ENCODE data around the gene SND1.

Gene SND1

DNA sequence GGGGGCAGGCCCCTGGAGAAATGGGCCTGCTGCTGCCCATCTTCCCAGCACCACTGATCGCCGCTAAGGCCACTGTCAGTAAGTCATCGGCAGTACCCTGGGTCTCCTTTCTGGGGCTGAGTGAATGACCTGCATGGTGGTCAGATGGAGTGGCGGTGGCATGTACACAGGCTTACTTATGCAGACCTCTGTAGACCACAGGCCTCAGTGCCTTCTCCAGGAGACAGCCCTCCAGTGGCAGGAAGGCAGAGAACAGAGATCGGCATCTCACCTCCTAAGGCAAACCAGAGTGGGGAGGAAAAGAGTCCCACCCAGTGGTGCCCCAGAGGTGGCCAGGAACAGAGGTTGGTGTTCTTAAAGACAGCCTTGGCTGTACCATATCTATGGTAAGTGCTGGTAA lies 402.0 kb downstream of the SND1 start:
- TF ChIP-seq, protein P1, sequence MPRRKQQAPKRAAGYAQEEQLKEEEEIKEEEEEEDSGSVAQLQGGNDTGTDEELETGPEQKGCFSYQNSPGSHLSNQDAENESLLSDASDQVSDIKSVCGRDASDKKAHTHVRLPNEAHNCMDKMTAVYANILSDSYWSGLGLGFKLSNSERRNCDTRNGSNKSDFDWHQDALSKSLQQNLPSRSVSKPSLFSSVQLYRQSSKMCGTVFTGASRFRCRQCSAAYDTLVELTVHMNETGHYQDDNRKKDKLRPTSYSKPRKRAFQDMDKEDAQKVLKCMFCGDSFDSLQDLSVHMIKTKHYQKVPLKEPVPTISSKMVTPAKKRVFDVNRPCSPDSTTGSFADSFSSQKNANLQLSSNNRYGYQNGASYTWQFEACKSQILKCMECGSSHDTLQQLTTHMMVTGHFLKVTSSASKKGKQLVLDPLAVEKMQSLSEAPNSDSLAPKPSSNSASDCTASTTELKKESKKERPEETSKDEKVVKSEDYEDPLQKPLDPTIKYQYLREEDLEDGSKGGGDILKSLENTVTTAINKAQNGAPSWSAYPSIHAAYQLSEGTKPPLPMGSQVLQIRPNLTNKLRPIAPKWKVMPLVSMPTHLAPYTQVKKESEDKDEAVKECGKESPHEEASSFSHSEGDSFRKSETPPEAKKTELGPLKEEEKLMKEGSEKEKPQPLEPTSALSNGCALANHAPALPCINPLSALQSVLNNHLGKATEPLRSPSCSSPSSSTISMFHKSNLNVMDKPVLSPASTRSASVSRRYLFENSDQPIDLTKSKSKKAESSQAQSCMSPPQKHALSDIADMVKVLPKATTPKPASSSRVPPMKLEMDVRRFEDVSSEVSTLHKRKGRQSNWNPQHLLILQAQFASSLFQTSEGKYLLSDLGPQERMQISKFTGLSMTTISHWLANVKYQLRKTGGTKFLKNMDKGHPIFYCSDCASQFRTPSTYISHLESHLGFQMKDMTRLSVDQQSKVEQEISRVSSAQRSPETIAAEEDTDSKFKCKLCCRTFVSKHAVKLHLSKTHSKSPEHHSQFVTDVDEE (CRISPR knock-in tag; IDR thresholded peaks at IDR 0.05), result no peak
- TF ChIP-seq ISL1 (CRISPR knock-in tag; IDR thresholded peaks at IDR 0.05), result no peak
- TF ChIP-seq SNAI2 (CRISPR knock-in tag; IDR thresholded peaks at IDR 0.05), result no peak
- TF ChIP-seq TOX (CRISPR knock-in tag; IDR thresholded peaks at IDR 0.05; ENCODE audit: borderline replicate concordance), result no peak
- no peak for TF ChIP-seq ESRRG (CRISPR knock-in tag; IDR thresholded peaks at IDR 0.05)
- no peak for TF ChIP-seq ZC3H10 (CRISPR knock-in tag; IDR thresholded peaks at IDR 0.05)
- no peak for TF ChIP-seq TCF4 (CRISPR knock-in tag; IDR thresholded peaks at IDR 0.05; ENCODE audit: borderline replicate concordance)
- TF ChIP-seq, protein P2, sequence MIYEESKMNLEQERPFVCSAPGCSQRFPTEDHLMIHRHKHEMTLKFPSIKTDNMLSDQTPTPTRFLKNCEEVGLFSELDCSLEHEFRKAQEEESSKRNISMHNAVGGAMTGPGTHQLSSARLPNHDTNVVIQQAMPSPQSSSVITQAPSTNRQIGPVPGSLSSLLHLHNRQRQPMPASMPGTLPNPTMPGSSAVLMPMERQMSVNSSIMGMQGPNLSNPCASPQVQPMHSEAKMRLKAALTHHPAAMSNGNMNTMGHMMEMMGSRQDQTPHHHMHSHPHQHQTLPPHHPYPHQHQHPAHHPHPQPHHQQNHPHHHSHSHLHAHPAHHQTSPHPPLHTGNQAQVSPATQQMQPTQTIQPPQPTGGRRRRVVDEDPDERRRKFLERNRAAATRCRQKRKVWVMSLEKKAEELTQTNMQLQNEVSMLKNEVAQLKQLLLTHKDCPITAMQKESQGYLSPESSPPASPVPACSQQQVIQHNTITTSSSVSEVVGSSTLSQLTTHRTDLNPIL (CRISPR knock-in tag; IDR thresholded peaks at IDR 0.05; ENCODE audit: low read depth), result no peak
- TF ChIP-seq ZFP30 (CRISPR knock-in tag; IDR thresholded peaks at IDR 0.05), result no peak
- TF ChIP-seq ZNF8 (CRISPR knock-in tag; IDR thresholded peaks at IDR 0.05), result no peak
- no peak for TF ChIP-seq GLIS3 (CRISPR knock-in tag; IDR thresholded peaks at IDR 0.05)
- no peak for TF ChIP-seq ZNF70 (CRISPR knock-in tag; IDR thresholded peaks at IDR 0.05)
- TF ChIP-seq RARB (CRISPR knock-in tag; IDR thresholded peaks at IDR 0.05), result no peak
- TF ChIP-seq, protein P3, sequence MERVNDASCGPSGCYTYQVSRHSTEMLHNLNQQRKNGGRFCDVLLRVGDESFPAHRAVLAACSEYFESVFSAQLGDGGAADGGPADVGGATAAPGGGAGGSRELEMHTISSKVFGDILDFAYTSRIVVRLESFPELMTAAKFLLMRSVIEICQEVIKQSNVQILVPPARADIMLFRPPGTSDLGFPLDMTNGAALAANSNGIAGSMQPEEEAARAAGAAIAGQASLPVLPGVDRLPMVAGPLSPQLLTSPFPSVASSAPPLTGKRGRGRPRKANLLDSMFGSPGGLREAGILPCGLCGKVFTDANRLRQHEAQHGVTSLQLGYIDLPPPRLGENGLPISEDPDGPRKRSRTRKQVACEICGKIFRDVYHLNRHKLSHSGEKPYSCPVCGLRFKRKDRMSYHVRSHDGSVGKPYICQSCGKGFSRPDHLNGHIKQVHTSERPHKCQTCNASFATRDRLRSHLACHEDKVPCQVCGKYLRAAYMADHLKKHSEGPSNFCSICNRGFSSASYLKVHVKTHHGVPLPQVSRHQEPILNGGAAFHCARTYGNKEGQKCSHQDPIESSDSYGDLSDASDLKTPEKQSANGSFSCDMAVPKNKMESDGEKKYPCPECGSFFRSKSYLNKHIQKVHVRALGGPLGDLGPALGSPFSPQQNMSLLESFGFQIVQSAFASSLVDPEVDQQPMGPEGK (CRISPR knock-in tag; IDR thresholded peaks at IDR 0.05; ENCODE audit: borderline replicate concordance), result no peak
- TF ChIP-seq, protein P4, sequence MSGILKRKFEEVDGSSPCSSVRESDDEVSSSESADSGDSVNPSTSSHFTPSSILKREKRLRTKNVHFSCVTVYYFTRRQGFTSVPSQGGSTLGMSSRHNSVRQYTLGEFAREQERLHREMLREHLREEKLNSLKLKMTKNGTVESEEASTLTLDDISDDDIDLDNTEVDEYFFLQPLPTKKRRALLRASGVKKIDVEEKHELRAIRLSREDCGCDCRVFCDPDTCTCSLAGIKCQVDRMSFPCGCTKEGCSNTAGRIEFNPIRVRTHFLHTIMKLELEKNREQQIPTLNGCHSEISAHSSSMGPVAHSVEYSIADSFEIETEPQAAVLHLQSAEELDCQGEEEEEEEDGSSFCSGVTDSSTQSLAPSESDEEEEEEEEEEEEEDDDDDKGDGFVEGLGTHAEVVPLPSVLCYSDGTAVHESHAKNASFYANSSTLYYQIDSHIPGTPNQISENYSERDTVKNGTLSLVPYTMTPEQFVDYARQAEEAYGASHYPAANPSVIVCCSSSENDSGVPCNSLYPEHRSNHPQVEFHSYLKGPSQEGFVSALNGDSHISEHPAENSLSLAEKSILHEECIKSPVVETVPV (CRISPR knock-in tag; IDR thresholded peaks at IDR 0.05), result no peak
- no peak for ATAC-seq

DNA sequence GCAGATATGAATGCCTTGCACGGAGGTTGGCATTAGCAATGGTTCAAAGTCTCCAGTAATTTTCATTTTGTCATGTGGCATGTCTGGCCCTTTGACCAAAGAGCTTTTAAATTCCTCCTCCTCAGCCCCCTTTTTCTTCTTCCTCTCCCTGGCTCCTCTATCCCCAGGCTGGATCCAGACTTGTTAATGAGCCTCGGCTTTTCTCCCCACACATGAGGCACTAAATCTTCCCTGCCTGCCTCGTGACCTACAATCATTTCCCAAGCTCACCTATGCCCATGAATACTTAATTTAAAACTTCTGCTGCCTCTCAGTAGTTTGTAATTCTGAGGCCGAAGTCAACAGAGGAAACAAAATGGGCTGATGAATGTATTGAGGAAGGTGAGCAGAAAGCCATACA lies 402.5 kb downstream of the SND1 start:
- TF ChIP-seq BACH2 (CRISPR knock-in tag; IDR thresholded peaks at IDR 0.05; ENCODE audit: borderline replicate concordance), result no peak
- no peak for TF ChIP-seq OSR1 (CRISPR knock-in tag; IDR thresholded peaks at IDR 0.05)
- TF ChIP-seq, protein P1 (CRISPR knock-in tag; IDR thresholded peaks at IDR 0.05), result no peak
- TF ChIP-seq, protein P3 (CRISPR knock-in tag; IDR thresholded peaks at IDR 0.05; ENCODE audit: borderline replicate concordance), result no peak
- TF ChIP-seq ZNF565 (CRISPR knock-in tag; conservative IDR thresholded peaks at IDR 0.05; ENCODE audit: low read depth), result no peak
- TF ChIP-seq PPARA (CRISPR knock-in tag; IDR thresholded peaks at IDR 0.05; ENCODE audit: borderline replicate concordance), result no peak
- TF ChIP-seq, protein P4 (CRISPR knock-in tag; IDR thresholded peaks at IDR 0.05), result no peak
- TF ChIP-seq, protein P2 (CRISPR knock-in tag; IDR thresholded peaks at IDR 0.05; ENCODE audit: low read depth), result no peak
- TF ChIP-seq ZNF70 (CRISPR knock-in tag; IDR thresholded peaks at IDR 0.05), result no peak
- TF ChIP-seq, protein P5, sequence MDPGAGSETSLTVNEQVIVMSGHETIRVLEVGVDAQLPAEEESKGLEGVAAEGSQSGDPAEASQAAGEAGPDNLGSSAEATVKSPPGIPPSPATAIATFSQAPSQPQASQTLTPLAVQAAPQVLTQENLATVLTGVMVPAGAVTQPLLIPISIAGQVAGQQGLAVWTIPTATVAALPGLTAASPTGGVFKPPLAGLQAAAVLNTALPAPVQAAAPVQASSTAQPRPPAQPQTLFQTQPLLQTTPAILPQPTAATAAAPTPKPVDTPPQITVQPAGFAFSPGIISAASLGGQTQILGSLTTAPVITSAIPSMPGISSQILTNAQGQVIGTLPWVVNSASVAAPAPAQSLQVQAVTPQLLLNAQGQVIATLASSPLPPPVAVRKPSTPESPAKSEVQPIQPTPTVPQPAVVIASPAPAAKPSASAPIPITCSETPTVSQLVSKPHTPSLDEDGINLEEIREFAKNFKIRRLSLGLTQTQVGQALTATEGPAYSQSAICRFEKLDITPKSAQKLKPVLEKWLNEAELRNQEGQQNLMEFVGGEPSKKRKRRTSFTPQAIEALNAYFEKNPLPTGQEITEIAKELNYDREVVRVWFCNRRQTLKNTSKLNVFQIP (CRISPR knock-in tag; IDR thresholded peaks at IDR 0.05; ENCODE audit: borderline replicate concordance, low read depth), result no peak
- TF ChIP-seq TOX (CRISPR knock-in tag; IDR thresholded peaks at IDR 0.05; ENCODE audit: borderline replicate concordance), result no peak
- TF ChIP-seq ISL1 (CRISPR knock-in tag; IDR thresholded peaks at IDR 0.05), result no peak
- ATAC-seq, result no peak
